AG09309 (cell line): ENCODE measurements around the gene ARHGAP20.

Experiments
- DNase-seq: peaks from one replicate; pipeline ENCODE4 v3.0.0-alpha.2; 2010; ENCODE audit warnings: low read depth
- H3K4me3 ChIP-seq: 2 replicates; pipeline ENCODE4 v1.5.1; 2011; ENCODE audit warnings: mild to moderate bottlenecking, low read depth, low read length, moderate library complexity; ENCODE audit not compliant: control insufficient read depth
- CTCF ChIP-seq: IDR thresholded peaks from 2 replicates; pipeline ENCODE4 v1.5.1; 2011; ENCODE audit warnings: mild to moderate bottlenecking, low read depth, low read length, inconsistent platforms; ENCODE audit not compliant: insufficient read depth, control insufficient read depth; ENCODE audit errors: missing control alignments

ARHGAP20 gene

GRCh38 chr11:110711776-110712658 lies at the start of gene ARHGAP20:
TSS of gene ARHGAP20 (minus strand) at chr11:110712437. CDS start at chr11:110712231, 206 bp downstream.
- no peak for TF ChIP-seq CTCF
- peak within 1 kb of the TSS; percentile 68 for H3K4me3 ChIP-seq
- no peak for DNase-seq

GRCh38 chr11:110761991-110762390 lies 49.8 kb upstream of the ARHGAP20 start:
- TF ChIP-seq CTCF, result no peak
- no peak overlapping the region for H3K4me3 ChIP-seq
- DNase-seq, result no peak

- no peak for DNase-seq
- TF ChIP-seq CTCF, result no peak
- H3K4me3 ChIP-seq, result no peak overlapping the region
These were observed 48.9 kb upstream of the ARHGAP20 start for GRCh38 chr11:110761131-110761530.

- TF ChIP-seq CTCF, result no peak
- H3K4me3 ChIP-seq, result no peak overlapping the region
- DNase-seq, result no peak
These were observed 47.7 kb upstream of the ARHGAP20 start for GRCh38 chr11:110759972-110760381.

- no peak for TF ChIP-seq CTCF
- no peak overlapping the region for H3K4me3 ChIP-seq
- DNase-seq, result no peak
These were observed 45.9 kb upstream of the ARHGAP20 start for GRCh38 chr11:110757962-110758755.

- no peak overlapping the region for H3K4me3 ChIP-seq
- no peak for DNase-seq
- no peak for TF ChIP-seq CTCF
These were observed 44.8 kb upstream of the ARHGAP20 start for GRCh38 chr11:110757066-110757465.
